Common myeloid progenitor, CD34-positive (primary cell): ENCODE measurements around the gene SIGLEC6.

Source experiments
- CTCF ChIA-PET: fragments of 350-600 bp; sonication (Branson Sonifier 250); formaldehyde crosslinking; loops from one replicate; lab custom pipeline; 2021; ENCODE audit warnings: antibody characterized with exemption; lab: Charles Lee
- POLR2A ChIA-PET: fragments of 350-600 bp; sonication (Branson Sonifier 250); formaldehyde crosslinking; loops from one replicate; lab custom pipeline; 2021; ENCODE audit warnings: antibody characterized with exemption; lab: Charles Lee
- DNase-seq, 3 donors: peaks; one replicate each; pipeline versions ENCODE4 v3.0.0 to v3.0.0-alpha.2; 2013
- H3K27ac ChIP-seq, 2 experiments: 1 replicate in 1 of 2; 2 replicates in 1 of 2; pipeline ENCODE4 v1.7.0; 2013; ENCODE audit warnings: inconsistent platforms in 2 of 2, low read length in 2 of 2, mild to moderate bottlenecking in 2 of 2, low read depth in 1 of 2, moderate library complexity in 1 of 2; ENCODE audit not compliant: severe bottlenecking in 2 of 2, insufficient read depth in 1 of 2, poor library complexity in 1 of 2
- H3K27me3 ChIP-seq, 5 experiments: replicated peaks in 2 of 5; 1 replicate in 3 of 5; 2 replicates in 2 of 5; pipeline versions ENCODE4 v1.6.1 to v1.7.0; 2013; ENCODE audit warnings: low read length in 4 of 5, mild to moderate bottlenecking in 2 of 5, moderate library complexity in 2 of 5, inconsistent platforms in 1 of 5; ENCODE audit not compliant: insufficient read depth in 5 of 5, control insufficient read depth in 4 of 5
- H3K36me3 ChIP-seq, 4 experiments: 1 replicate in 2 of 4; 2 replicates in 2 of 4; pipeline versions ENCODE4 v1.6.1 to v1.7.0; 2013; ENCODE audit warnings: low read length in 3 of 4, control low read depth in 1 of 4, mild to moderate bottlenecking in 1 of 4; ENCODE audit not compliant: control insufficient read depth in 4 of 4, insufficient read depth in 4 of 4
- H3K4me1 ChIP-seq, 4 experiments: 1 replicate in 3 of 4; 2 replicates in 1 of 4; pipeline versions ENCODE4 v1.6.1 to v1.7.1; 2013; ENCODE audit warnings: low read length in 3 of 4, mild to moderate bottlenecking in 3 of 4, control low read depth in 1 of 4, inconsistent platforms in 1 of 4, moderate library complexity in 1 of 4; ENCODE audit not compliant: control insufficient read depth in 4 of 4, insufficient read depth in 4 of 4; ENCODE audit errors: control extremely low read depth in 1 of 4
- H3K4me3 ChIP-seq, 7 experiments: 1 replicate in 4 of 7; 2 replicates in 3 of 7; pipeline versions ENCODE4 v1.5.1 to v1.7.0; 2013; ENCODE audit warnings: mild to moderate bottlenecking in 7 of 7, low read length in 6 of 7, moderate library complexity in 6 of 7, inconsistent platforms in 2 of 7, low read depth in 2 of 7, control low read depth in 1 of 7; ENCODE audit not compliant: insufficient read depth in 4 of 7, control insufficient read depth in 1 of 7; ENCODE audit errors: extremely low read depth in 1 of 7
- H3K9me3 ChIP-seq, 5 experiments: 1 replicate in 4 of 5; 2 replicates in 1 of 5; pipeline versions ENCODE4 v1.6.1 to v1.7.1; 2013; ENCODE audit warnings: low read length in 4 of 5, mild to moderate bottlenecking in 2 of 5, inconsistent platforms in 1 of 5, low read depth in 1 of 5, moderate library complexity in 1 of 5; ENCODE audit not compliant: control insufficient read depth in 4 of 5, insufficient read depth in 2 of 5; ENCODE audit errors: control extremely low read depth in 1 of 5
- WGBS: methylation state at CpG from one replicate; pipeline ENCODE4 v1.1.5; 2013; ENCODE audit not compliant: insufficient coverage; 5-methylcytosine and 5-hydroxymethylcytosine counted together

SIGLEC6 gene

GRCh38 chr19:51480590-51480989 lies 50.9 kb downstream of the SIGLEC6 start:
- 42% methylated on average over 8 of the region's 8 CpGs for WGBS
- Histone ChIP-seq H3K4me3 (no peak overlapping the region), H3K27ac (no peak overlapping the region), H3K36me3 (no peaks in the 10 kb centered on the region), H3K27me3 (peaks cover 0 to 38% (median 13%) of the 10 kb centered on the region in 5 experiments), H3K4me1 (no peaks in the 10 kb centered on the region), H3K9me3 (peaks cover 0 to 4% (median 0%) of the 10 kb centered on the region in 5 experiments)
- CTCF ChIA-PET = interaction anchor here (0.9 to 1.6 kb wide), 4 partner anchors 14 to 53 kb away, joined by 3 to 9 read pairs (median 4); no protein-coding TSS in a partner anchor
- DNase-seq = peak in 2 of 3 donors; percentile 55 to 59
- POLR2A ChIA-PET = no interaction called here

- H3K27ac ChIP-seq = no peak overlapping the region
- ChIA-PET CTCF (interaction anchor here (0.7 to 1.8 kb wide), 5 partner anchors 11 to 56 kb away, joined by 3 to 7 read pairs (median 3); no protein-coding TSS in a partner anchor), POLR2A (no interaction called here)
- H3K4me3 ChIP-seq = no peak overlapping the region
- no peaks in the 10 kb centered on the region for H3K4me1 ChIP-seq
- 86% methylated on average over 12 of the region's 12 CpGs for WGBS
- peaks cover 0 to 38% (median 11%) of the 10 kb centered on the region in 5 experiments for H3K27me3 ChIP-seq
- no peak for DNase-seq
- H3K9me3 ChIP-seq = peaks cover 0 to 4% (median 0%) of the 10 kb centered on the region in 5 experiments
- no peaks in the 10 kb centered on the region for H3K36me3 ChIP-seq
These were observed 51.7 kb downstream of the SIGLEC6 start for GRCh38 chr19:51479531-51480331.

DNA sequence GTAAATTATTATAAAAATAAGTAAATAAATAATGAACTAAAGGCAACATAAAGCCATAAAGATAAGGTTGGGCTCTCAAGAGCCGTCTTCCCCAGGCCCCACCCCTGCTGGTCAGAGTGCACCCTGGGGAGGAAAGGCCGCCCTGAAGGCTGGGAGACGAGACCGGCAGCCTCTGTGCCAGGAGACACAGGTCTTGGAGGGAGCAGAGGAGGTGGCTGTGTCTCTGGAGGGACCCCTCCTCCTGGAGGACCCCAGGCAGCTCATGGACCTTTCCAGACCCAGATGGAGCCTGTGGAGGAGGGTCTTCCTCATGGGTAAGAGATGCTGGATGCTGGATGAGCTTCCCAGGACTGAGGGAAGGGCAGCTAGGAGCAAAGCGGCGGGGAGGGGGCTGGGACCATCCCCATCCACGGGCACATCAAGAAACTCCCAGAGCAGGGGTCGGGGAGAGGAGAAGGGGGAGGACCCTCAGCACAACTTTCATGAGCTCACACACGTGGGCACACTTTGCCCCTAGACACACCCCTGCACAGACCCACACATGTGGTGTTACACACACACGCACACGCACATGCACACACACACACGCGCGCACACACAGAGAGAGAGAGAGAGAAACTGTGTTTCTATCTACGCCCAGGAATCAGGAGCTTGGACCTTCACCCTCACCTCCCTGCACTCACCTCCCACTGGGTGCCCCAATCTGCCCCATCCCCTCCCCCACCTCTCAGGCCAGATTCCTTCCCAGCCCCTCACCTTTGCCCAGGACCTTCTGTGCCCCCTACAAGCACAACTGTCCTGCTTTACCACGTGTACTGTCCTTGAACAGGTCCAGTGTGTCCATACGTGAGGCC lies 52.9 kb downstream of the SIGLEC6 start, which contains the start of gene CEACAM18:
Gene CEACAM18, plus strand, starts transcription at position 159 of the 854 bp plus-strand sequence.
- 76% methylated on average over 5 of the region's 17 CpGs for WGBS
- Histone ChIP-seq H3K36me3 (no peaks in the 10 kb centered on the region), H3K4me1 (no peaks in the 10 kb centered on the region), H3K4me3 (no peak within 1 kb of the TSS), H3K9me3 (peaks cover 0 to 4% (median 0%) of the 10 kb centered on the region in 5 experiments), H3K27me3 (peaks cover 0 to 36% (median 14%) of the 10 kb centered on the region in 5 experiments), H3K27ac (no peak within 1 kb of the TSS)
- no peak for DNase-seq
- ChIA-PET CTCF (interaction anchor here (1.2 to 1.8 kb wide), 2 partner anchors 10 to 37 kb away, joined by 3 to 7 read pairs; no protein-coding TSS in a partner anchor), POLR2A (no interaction called here)

- Histone ChIP-seq H3K27me3 (peaks cover 0 to 29% (median 12%) of the 10 kb centered on the region in 5 experiments), H3K4me1 (peaks cover 0 to 3% (median 0%) of the 10 kb centered on the region in 4 experiments), H3K9me3 (peaks cover 0 to 4% (median 0%) of the 10 kb centered on the region in 5 experiments), H3K4me3 (no peak overlapping the region), H3K27ac (no peak overlapping the region), H3K36me3 (no peaks in the 10 kb centered on the region)
- CTCF ChIA-PET = interaction anchor here (7.0 kb wide), 1 partner anchor 182 kb away, joined by 92 read pairs; no protein-coding TSS in a partner anchor
- WGBS = 80% methylated on average over 4 of the region's 5 CpGs
- no peak for DNase-seq
- POLR2A ChIA-PET = no interaction called here
These were observed 54.1 kb downstream of the SIGLEC6 start for GRCh38 chr19:51477344-51477743.

DNA sequence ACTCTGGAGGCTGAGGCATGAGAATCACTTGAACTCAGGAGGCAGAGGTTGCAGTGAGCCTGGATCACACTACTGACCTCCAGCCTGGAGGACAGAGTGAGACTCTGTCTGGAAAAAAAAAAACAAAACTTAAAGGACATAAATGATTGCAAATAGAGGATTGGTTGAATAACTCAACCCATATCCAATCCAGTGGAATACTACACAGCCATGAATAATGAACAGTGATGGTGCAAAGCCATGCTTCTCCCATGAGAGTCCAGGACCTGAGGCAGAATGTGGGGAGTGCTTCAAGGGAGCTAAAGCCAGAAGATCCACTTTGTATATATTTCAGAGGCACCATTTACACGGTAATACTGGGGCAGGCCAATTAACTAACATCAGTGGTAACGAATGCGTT lies 55.3 kb downstream of the SIGLEC6 start:
- 90% methylated on average over 3 of the region's 3 CpGs for WGBS
- H3K4me1 ChIP-seq = peaks cover 0 to 6% (median 0%) of the 10 kb centered on the region in 4 experiments
- no peak overlapping the region for H3K4me3 ChIP-seq
- no peak overlapping the region for H3K27ac ChIP-seq
- no peak for DNase-seq
- ChIA-PET POLR2A (no interaction called here), CTCF (interaction anchor here (1.1 to 7.0 kb wide), 3 partner anchors 9 to 183 kb away, joined by 3 to 92 read pairs (median 3); no protein-coding TSS in a partner anchor)
- H3K36me3 ChIP-seq = no peaks in the 10 kb centered on the region
- H3K9me3 ChIP-seq = peaks cover 0 to 4% (median 0%) of the 10 kb centered on the region in 5 experiments
- H3K27me3 ChIP-seq = peaks cover 0 to 25% (median 12%) of the 10 kb centered on the region in 5 experiments

GRCh38 chr19:51473009-51473707 lies 58.3 kb downstream of the SIGLEC6 start:
- WGBS = 69% methylated on average over 3 of the region's 7 CpGs
- POLR2A ChIA-PET = no interaction called here
- H3K27me3 ChIP-seq = peaks cover 0 to 12% (median 5%) of the 10 kb centered on the region in 5 experiments

More at GRCh38 chr19:51473009-51473707, 58.3 kb downstream of the SIGLEC6 start:
- peaks cover 0 to 4% (median 0%) of the 10 kb centered on the region in 5 experiments for H3K9me3 ChIP-seq
- peak; percentile 72 to 86 (median 81) for DNase-seq
- H3K4me3 ChIP-seq = no peak overlapping the region
- H3K36me3 ChIP-seq = no peaks in the 10 kb centered on the region
- peaks cover 0 to 24% (median 10%) of the 10 kb centered on the region in 4 experiments for H3K4me1 ChIP-seq
- CTCF ChIA-PET = interaction anchor here (0.5 to 7.0 kb wide), 46 partner anchors 9 to 1355 kb away, joined by 3 to 92 read pairs (median 4); partner anchors contain the start of gene ZNF175
- no peak overlapping the region for H3K27ac ChIP-seq
